HepG2 (cell line): ENCODE data around the gene UBE2D4. TPM values are rescaled to one million over a fixed set of nuclear protein-coding genes. Genes with fewer than 3 reads are reported as not detected.

Experiments used
- CEBPG ChIP-seq: IDR thresholded peaks from 2 replicates; pipeline ENCODE4 v1.6.1; 2016
- DNMT3B ChIP-seq: conservative IDR thresholded peaks from 2 replicates; pipeline ENCODE4 v1.6.1; 2016; ENCODE audit warnings: missing biosample characterization, control low read depth
- FOXJ3 ChIP-seq: sonication (generic); formaldehyde crosslinking; IDR thresholded peaks from 2 replicates; pipeline ENCODE4 v1.4.0; 2020; ENCODE audit warnings: missing genetic modification reagents, mild to moderate bottlenecking, borderline replicate concordance
- GABPA ChIP-seq, 2 experiments: IDR thresholded peaks; 2 replicates each; pipeline ENCODE4 v1.6.1; 2011 to 2016; ENCODE audit warnings: low read depth in 2 of 2, low read length in 1 of 2, missing biosample characterization in 1 of 2, missing genetic modification characterization in 1 of 2
- KAT2B ChIP-seq: fragments of 150-350 bp; IDR thresholded peaks from 2 replicates; pipeline ENCODE4 v1.6.1; 2014; ENCODE audit warnings: low read depth, low read length, borderline replicate concordance
- NBN ChIP-seq: fragments of 450-650 bp; conservative IDR thresholded peaks from 2 replicates; pipeline ENCODE4 v1.6.1; 2017
- ONECUT2 ChIP-seq: sonication (generic); formaldehyde crosslinking; IDR thresholded peaks from 2 replicates; pipeline ENCODE4 v1.4.0; 2020; ENCODE audit warnings: missing genetic modification reagents
- REL ChIP-seq: sonication (generic); formaldehyde crosslinking; conservative IDR thresholded peaks from 2 replicates; pipeline ENCODE4 v1.8.0; 2022; ENCODE audit warnings: mild to moderate bottlenecking, missing genetic modification reagents, moderate library complexity
- RXRB ChIP-seq: IDR thresholded peaks from 2 replicates; pipeline ENCODE4 v1.6.1; 2016; ENCODE audit warnings: borderline replicate concordance, missing genetic modification reagents, missing compliant biosample characterization
- SAFB2 ChIP-seq: sonication (generic); formaldehyde crosslinking; IDR thresholded peaks from 2 replicates; pipeline ENCODE4 v1.5.1; 2020; ENCODE audit warnings: missing genetic modification reagents, low read depth, mild to moderate bottlenecking, borderline replicate concordance
- ZNF17 ChIP-seq: sonication (generic); formaldehyde crosslinking; IDR thresholded peaks from 2 replicates; pipeline ENCODE4 v1.5.0; 2020; ENCODE audit warnings: mild to moderate bottlenecking, missing genetic modification reagents
- ZNF496 ChIP-seq: sonication (generic); formaldehyde crosslinking; IDR thresholded peaks from 2 replicates; pipeline ENCODE4 v1.8.1; 2023; ENCODE audit warnings: mild to moderate bottlenecking, moderate library complexity, missing genetic modification reagents; ENCODE audit not compliant: insufficient replicate concordance
- polyA plus RNA-seq, 8 experiments: library from polyadenylated mRNA; depleted of rRNA in 3 of 8; stranded (reverse) in 7 of 8; unstranded in 1 of 8; fragments of >200 nt; fragmentation: Illumina TruSeq in 4 of 8; extraction: Trizol in 4 of 8; gene quantifications; 2 replicates each; pipeline versions ENCODE4 v1.2.1 to v1.2.3, GENCODE V29; 2011 to 2016; ENCODE audit warnings: low read depth in 4 of 8, missing spikeins in 1 of 8, mixed read lengths in 1 of 8; ENCODE audit not compliant: insufficient read depth in 1 of 8
- total RNA-seq, 5 experiments: library from RNA; depleted of rRNA; stranded (reverse); fragments of >200 nt; fragmentation: Illumina TruSeq; extraction: Trizol; gene quantifications; 2 replicates each; pipeline ENCODE4 v1.2.3, GENCODE V29; 2016; ENCODE audit warnings: low read depth in 1 of 5
- TF ChIP-seq, protein P1 (sequence below), 2 experiments: fragments of 450-650 bp in 1 of 2; sonication (generic) in 1 of 2; formaldehyde crosslinking; IDR thresholded peaks; 2 replicates each; pipeline versions ENCODE4 v1.5.0 to v1.8.0; 2020 to 2022; ENCODE audit warnings: mild to moderate bottlenecking in 1 of 2, missing genetic modification reagents in 1 of 2
- TF ChIP-seq, protein P2 (sequence below): sonication (generic); formaldehyde crosslinking; conservative IDR thresholded peaks from 2 replicates; pipeline ENCODE4 v1.4.0; 2020; ENCODE audit warnings: mild to moderate bottlenecking, missing genetic modification reagents, moderate library complexity
- TF ChIP-seq, protein P3 (sequence below): sonication (generic); formaldehyde crosslinking; IDR thresholded peaks from 2 replicates; pipeline ENCODE4 v1.4.0; 2020; ENCODE audit warnings: mild to moderate bottlenecking, missing genetic modification reagents
- TF ChIP-seq, protein P4 (sequence below): sonication (generic); formaldehyde crosslinking; IDR thresholded peaks from 2 replicates; pipeline ENCODE4 v1.4.0; 2020; ENCODE audit warnings: missing genetic modification reagents
- TF ChIP-seq, protein P5 (sequence below), 2 experiments: sonication (generic) in 1 of 2; formaldehyde crosslinking in 1 of 2; IDR thresholded peaks; 2 replicates each; pipeline versions ENCODE4 v1.4.0 to v1.6.1; 2016 to 2020; ENCODE audit warnings: borderline replicate concordance in 1 of 2, low read depth in 1 of 2, mild to moderate bottlenecking in 1 of 2, missing genetic modification reagents in 1 of 2

UBE2D4 gene
- total and polyA plus RNA-seq, 2 of the 13 experiments (the other 11 are each of a cell fraction or from before 2014, with no cell fraction given) = 9.9 to 16.0 TPM

DNA sequence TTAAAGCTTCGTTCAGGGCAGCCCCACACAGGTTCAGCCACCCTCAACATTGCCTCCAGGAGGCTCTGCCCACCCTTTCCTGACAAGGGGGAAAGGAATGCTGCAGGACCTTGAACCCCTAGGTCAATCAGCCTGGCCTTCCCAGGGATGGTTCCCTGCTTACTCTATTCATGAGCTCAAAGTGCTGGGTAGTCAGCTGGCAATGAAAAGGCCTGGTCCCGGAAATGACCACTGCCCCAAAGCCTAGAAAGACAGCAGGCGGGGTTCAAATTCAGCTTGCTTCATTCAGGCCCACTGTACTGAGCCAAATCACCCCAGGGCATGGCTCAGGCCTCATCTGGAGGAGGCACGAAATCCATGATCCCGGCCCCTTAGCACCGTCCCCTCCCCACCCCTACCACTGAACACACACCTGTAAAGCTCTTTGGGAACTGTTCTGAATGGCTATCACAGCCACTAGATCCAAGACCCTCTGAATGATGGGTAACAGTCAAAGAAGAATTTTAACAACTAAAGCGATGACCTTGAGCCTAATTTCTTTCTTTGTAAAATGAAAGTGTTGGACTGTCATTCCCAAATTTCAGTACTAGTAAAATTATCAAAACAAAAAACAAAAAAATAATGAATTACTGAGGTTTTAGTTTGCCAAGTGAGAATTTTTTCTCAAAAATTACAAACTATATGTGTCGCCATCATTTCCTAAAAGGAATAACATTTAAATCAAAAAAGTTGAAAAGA is 20.9 kb upstream of the UBE2D4 start (continued):
- TF ChIP-seq RXRB (CRISPR knock-in tag) = peak; percentile 89
- TF ChIP-seq ZNF496 (CRISPR knock-in tag) = no peak
- TF ChIP-seq ZNF17 (CRISPR knock-in tag) = no peak
- TF ChIP-seq, protein P1, sequence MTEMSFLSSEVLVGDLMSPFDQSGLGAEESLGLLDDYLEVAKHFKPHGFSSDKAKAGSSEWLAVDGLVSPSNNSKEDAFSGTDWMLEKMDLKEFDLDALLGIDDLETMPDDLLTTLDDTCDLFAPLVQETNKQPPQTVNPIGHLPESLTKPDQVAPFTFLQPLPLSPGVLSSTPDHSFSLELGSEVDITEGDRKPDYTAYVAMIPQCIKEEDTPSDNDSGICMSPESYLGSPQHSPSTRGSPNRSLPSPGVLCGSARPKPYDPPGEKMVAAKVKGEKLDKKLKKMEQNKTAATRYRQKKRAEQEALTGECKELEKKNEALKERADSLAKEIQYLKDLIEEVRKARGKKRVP (CRISPR knock-in tag; IDR thresholded peaks at IDR 0.05) = 0 out of 4 replicates have a peak, but pooled peaks of 1 of the 2 experiments have one; percentile 47
- TF ChIP-seq, protein P2, sequence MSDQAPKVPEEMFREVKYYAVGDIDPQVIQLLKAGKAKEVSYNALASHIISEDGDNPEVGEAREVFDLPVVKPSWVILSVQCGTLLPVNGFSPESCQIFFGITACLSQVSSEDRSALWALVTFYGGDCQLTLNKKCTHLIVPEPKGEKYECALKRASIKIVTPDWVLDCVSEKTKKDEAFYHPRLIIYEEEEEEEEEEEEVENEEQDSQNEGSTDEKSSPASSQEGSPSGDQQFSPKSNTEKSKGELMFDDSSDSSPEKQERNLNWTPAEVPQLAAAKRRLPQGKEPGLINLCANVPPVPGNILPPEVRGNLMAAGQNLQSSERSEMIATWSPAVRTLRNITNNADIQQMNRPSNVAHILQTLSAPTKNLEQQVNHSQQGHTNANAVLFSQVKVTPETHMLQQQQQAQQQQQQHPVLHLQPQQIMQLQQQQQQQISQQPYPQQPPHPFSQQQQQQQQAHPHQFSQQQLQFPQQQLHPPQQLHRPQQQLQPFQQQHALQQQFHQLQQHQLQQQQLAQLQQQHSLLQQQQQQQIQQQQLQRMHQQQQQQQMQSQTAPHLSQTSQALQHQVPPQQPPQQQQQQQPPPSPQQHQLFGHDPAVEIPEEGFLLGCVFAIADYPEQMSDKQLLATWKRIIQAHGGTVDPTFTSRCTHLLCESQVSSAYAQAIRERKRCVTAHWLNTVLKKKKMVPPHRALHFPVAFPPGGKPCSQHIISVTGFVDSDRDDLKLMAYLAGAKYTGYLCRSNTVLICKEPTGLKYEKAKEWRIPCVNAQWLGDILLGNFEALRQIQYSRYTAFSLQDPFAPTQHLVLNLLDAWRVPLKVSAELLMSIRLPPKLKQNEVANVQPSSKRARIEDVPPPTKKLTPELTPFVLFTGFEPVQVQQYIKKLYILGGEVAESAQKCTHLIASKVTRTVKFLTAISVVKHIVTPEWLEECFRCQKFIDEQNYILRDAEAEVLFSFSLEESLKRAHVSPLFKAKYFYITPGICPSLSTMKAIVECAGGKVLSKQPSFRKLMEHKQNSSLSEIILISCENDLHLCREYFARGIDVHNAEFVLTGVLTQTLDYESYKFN = peak; percentile 93
- TF ChIP-seq SAFB2 (CRISPR knock-in tag) = no peak
- TF ChIP-seq NBN = no peak
- no peak for TF ChIP-seq DNMT3B (CRISPR knock-in tag)
- no peak for TF ChIP-seq ONECUT2 (CRISPR knock-in tag)
- no peak for TF ChIP-seq GABPA (IDR thresholded peaks at IDR 0.05; ENCODE audit: low read depth, low read length)
- peak; percentile 80 for TF ChIP-seq GABPA (CRISPR knock-in tag; IDR thresholded peaks at IDR 0.05; ENCODE audit: low read depth)
- TF ChIP-seq KAT2B = no peak
- peak; percentile 51; the same call in 1 of the 2 replicates for TF ChIP-seq CEBPG
- TF ChIP-seq REL = no peak
- TF ChIP-seq, protein P3, sequence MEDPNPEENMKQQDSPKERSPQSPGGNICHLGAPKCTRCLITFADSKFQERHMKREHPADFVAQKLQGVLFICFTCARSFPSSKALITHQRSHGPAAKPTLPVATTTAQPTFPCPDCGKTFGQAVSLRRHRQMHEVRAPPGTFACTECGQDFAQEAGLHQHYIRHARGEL = no peak
- TF ChIP-seq FOXJ3 (CRISPR knock-in tag) = no peak; the same call in 1 of the 2 replicates
- TF ChIP-seq, protein P4, sequence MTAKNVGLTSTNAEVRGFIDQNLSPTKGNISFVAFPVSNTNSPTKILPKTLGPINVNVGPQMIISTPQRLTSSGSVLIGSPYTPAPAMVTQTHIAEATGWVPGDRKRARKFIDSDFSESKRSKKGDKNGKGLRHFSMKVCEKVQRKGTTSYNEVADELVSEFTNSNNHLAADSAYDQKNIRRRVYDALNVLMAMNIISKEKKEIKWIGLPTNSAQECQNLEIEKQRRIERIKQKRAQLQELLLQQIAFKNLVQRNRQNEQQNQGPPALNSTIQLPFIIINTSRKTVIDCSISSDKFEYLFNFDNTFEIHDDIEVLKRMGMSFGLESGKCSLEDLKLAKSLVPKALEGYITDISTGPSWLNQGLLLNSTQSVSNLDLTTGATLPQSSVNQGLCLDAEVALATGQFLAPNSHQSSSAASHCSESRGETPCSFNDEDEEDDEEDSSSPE (CRISPR knock-in tag) = no peak
- TF ChIP-seq, protein P5, sequence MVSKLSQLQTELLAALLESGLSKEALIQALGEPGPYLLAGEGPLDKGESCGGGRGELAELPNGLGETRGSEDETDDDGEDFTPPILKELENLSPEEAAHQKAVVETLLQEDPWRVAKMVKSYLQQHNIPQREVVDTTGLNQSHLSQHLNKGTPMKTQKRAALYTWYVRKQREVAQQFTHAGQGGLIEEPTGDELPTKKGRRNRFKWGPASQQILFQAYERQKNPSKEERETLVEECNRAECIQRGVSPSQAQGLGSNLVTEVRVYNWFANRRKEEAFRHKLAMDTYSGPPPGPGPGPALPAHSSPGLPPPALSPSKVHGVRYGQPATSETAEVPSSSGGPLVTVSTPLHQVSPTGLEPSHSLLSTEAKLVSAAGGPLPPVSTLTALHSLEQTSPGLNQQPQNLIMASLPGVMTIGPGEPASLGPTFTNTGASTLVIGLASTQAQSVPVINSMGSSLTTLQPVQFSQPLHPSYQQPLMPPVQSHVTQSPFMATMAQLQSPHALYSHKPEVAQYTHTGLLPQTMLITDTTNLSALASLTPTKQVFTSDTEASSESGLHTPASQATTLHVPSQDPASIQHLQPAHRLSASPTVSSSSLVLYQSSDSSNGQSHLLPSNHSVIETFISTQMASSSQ (IDR thresholded peaks at IDR 0.05; ENCODE audit: low read depth) = 0 out of 2 replicates have a peak, but pooled peaks have one; percentile 19
- TF ChIP-seq, protein P5 (CRISPR knock-in tag; IDR thresholded peaks at IDR 0.05; ENCODE audit: borderline replicate concordance) = peak; percentile 52; the same call in 1 of the 2 replicates
